Upper lobe of left lung (tissue), 6 donors: Measurements from ENCODE around the gene CAPRIN1. TPM values are rescaled to one million over a fixed set of nuclear protein-coding genes. Genes with fewer than 3 reads are reported as not detected.

Experiments
- ATAC-seq, 2 donors: fragments of 200-7000 bp; cut with Tn5 transposase; one replicate each; pipeline ENCODE4 v1.9.1; 2022; ENCODE audit warnings: mild to moderate bottlenecking in 2 of 2, moderate library complexity in 2 of 2; ENCODE audit not compliant: low FRiP score in 2 of 2
- DNase-seq, 2 donors: peaks; one replicate each; pipeline ENCODE4 v3.0.0-alpha.2; 2019 to 2020
- H3K27ac ChIP-seq, 4 donors: fragments of 200-600 bp; sonication (generic); one replicate each; pipeline ENCODE4 v1.5.1; 2016 to 2019
- H3K27me3 ChIP-seq, 4 donors: fragments of 200-600 bp; sonication (generic); one replicate each; pipeline ENCODE4 v1.5.1; 2017 to 2019
- H3K36me3 ChIP-seq, 4 donors: fragments of 200-600 bp; sonication (generic); one replicate each; pipeline ENCODE4 v1.5.1; 2016 to 2019
- H3K4me1 ChIP-seq, 4 donors: fragments of 200-600 bp; sonication (generic); one replicate each; pipeline ENCODE4 v1.5.1; 2018 to 2019
- H3K4me3 ChIP-seq, 4 donors: fragments of 200-600 bp; sonication (generic); one replicate each; pipeline ENCODE4 v1.5.1; 2017 to 2019; ENCODE audit warnings: mild to moderate bottlenecking in 2 of 4, moderate library complexity in 1 of 4
- H3K9me3 ChIP-seq, 4 donors: fragments of 200-600 bp; sonication (generic); one replicate each; pipeline ENCODE4 v1.5.1; 2018 to 2019
- EP300 ChIP-seq, 4 donors: sonication (generic); formaldehyde crosslinking; IDR thresholded peaks; one replicate each; pipeline ENCODE4 v1.5.1; 2017; ENCODE audit warnings: antibody characterized with exemption in 4 of 4, control low read depth in 2 of 4
- POLR2A ChIP-seq, 4 donors: fragments of 450-650 bp; IDR thresholded peaks; one replicate each; pipeline ENCODE4 v1.5.1; 2016 to 2017; ENCODE audit warnings: antibody characterized with exemption in 4 of 4, mild to moderate bottlenecking in 2 of 4
- POLR2AphosphoS5 ChIP-seq, 2 donors: sonication (generic); formaldehyde crosslinking; IDR thresholded peaks; one replicate each; pipeline ENCODE4 v1.5.1; 2017; ENCODE audit warnings: antibody characterized with exemption in 2 of 2
- WGBS, 2 donors: methylation state at CpG; one replicate each; pipeline ENCODE4 v1.1.5; 2017 to 2018; 5-methylcytosine and 5-hydroxymethylcytosine counted together
- total RNA-seq, 6 donors: library from RNA; depleted of rRNA in 4 of 6; stranded (reverse); fragments of >200 nt in 4 of 6; gene quantifications; one replicate each; pipeline versions ENCODE4 v1.1.0 to v1.2.1, GENCODE V29; 2016 to 2021
- TF ChIP-seq, protein P1 (sequence below), 6 experiments: fragments of 450-650 bp in 4 of 6; fragments of 200-600 bp in 2 of 6; sonication (generic) in 2 of 6; IDR thresholded peaks; one replicate each; pipeline ENCODE4 v1.5.1; 2016 to 2019; ENCODE audit warnings: antibody characterized with exemption in 6 of 6
- donor health status: DM: no; HTN: no; CAD: no; lungs with moderate emphysema.
- donor health status: DM: no; HTN: yes; CAD: no; lungs with severe emphysema.

CAPRIN1 gene
- total RNA-seq, 6 donors from 2014 or later = 144 to 265 (median 153) TPM

DNA sequence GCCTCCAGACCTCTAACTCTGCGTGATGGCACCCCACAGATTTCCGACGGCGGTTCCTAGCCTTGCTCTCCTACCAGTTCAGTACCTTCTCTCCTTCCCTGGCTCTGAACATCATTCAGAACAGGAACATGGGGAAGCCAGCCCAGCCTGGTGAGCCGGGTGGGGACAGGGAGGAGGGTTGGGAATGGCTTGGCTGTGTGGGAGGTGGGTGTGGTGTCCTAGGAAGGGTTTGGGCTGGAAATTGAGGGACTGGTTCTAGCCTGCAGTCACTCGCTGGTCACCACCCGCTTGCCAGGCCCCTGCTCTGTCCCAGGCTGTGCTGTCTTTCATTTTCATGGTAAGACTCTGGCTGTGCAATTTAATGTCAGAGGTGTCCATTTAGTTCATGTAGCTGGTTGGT, 87.8 kb downstream of the CAPRIN1 start:
- H3K36me3 ChIP-seq = peaks cover 37 to 100% (median 96%) of the 10 kb centered on the region in 4 donors
- WGBS, 2 donors = 95 to 98% methylated on average over 7 of the region's 7 CpGs
- TF ChIP-seq POLR2AphosphoS5 (IDR thresholded peaks at IDR 0.05) = no peak
- TF ChIP-seq POLR2A (IDR thresholded peaks at IDR 0.05) = no peak
- TF ChIP-seq, protein P1, sequence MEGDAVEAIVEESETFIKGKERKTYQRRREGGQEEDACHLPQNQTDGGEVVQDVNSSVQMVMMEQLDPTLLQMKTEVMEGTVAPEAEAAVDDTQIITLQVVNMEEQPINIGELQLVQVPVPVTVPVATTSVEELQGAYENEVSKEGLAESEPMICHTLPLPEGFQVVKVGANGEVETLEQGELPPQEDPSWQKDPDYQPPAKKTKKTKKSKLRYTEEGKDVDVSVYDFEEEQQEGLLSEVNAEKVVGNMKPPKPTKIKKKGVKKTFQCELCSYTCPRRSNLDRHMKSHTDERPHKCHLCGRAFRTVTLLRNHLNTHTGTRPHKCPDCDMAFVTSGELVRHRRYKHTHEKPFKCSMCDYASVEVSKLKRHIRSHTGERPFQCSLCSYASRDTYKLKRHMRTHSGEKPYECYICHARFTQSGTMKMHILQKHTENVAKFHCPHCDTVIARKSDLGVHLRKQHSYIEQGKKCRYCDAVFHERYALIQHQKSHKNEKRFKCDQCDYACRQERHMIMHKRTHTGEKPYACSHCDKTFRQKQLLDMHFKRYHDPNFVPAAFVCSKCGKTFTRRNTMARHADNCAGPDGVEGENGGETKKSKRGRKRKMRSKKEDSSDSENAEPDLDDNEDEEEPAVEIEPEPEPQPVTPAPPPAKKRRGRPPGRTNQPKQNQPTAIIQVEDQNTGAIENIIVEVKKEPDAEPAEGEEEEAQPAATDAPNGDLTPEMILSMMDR (IDR thresholded peaks at IDR 0.05) = no peak
- ATAC-seq (no peak), DNase-seq (no peak)
- H3K27ac ChIP-seq = no peak overlapping the region
- no peaks in the 10 kb centered on the region for H3K9me3 ChIP-seq
- no peak overlapping the region for H3K4me3 ChIP-seq
- H3K27me3 ChIP-seq = no peaks in the 10 kb centered on the region
- no peaks in the 10 kb centered on the region for H3K4me1 ChIP-seq

DNA sequence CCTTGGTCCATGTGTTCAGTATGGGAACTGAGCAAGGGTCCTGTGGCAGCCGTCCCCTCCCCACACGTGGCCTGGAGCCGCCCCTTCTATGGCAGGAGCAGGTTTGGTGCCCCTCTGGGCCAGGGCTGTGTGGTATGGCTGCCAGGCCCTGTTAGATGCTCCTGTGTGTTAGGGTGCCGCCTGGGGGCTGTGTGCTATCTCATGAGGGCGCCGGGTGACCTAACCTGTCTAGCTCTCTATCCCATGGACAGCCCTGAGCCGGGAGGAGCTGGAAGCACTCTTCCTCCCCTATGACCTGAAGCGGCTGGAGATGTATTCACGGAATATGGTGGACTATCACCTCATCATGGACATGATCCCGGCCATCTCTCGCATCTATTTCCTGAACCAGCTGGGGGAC, 88.6 kb downstream of the CAPRIN1 start:
- H3K27me3 ChIP-seq = no peaks in the 10 kb centered on the region
- no peak overlapping the region for H3K4me3 ChIP-seq
- WGBS, 2 donors = 80 to 96% methylated on average over 3 to 11 of the region's 11 CpGs
- DNase-seq (no peak), ATAC-seq (peak in 1 of 2 donors; percentile 26)
- no peak for TF ChIP-seq EP300 (IDR thresholded peaks at IDR 0.05)
- TF ChIP-seq, protein P1 (IDR thresholded peaks at IDR 0.05) = no peak
- TF ChIP-seq POLR2AphosphoS5 (IDR thresholded peaks at IDR 0.05) = no peak
- TF ChIP-seq POLR2A (IDR thresholded peaks at IDR 0.05) = no peak
- peaks cover 45 to 100% (median 94%) of the 10 kb centered on the region in 4 donors for H3K36me3 ChIP-seq
- H3K9me3 ChIP-seq = no peaks in the 10 kb centered on the region
- H3K27ac ChIP-seq = no peak overlapping the region
- H3K4me1 ChIP-seq = no peaks in the 10 kb centered on the region

DNA sequence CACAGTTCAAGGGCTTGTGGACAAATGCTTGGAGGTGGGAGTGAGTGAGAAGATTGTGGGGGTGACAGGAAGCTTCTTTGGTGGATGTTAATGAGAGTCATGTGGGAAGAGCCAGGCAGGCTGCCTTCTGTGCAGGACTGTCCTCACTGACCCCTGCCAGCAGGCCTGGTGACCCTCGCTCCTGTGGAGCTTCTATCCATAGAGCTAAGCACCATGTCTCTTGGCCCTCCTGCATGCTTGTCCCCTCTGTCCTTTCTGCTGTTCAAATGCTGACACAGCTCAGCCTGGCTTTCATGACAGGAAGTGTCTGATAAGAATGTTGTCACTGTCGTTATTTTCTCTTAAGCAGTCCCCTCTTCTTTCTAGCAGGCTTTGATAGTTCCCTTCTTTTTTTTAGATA, 91.5 kb downstream of the CAPRIN1 start:
- ATAC-seq (no peak), DNase-seq (no peak)
- Histone ChIP-seq H3K4me1 (no peaks in the 10 kb centered on the region), H3K27ac (no peak overlapping the region), H3K9me3 (no peaks in the 10 kb centered on the region), H3K4me3 (no peak overlapping the region), H3K27me3 (no peaks in the 10 kb centered on the region), H3K36me3 (peaks cover 37 to 100% (median 91%) of the 10 kb centered on the region in 4 donors)
- TF ChIP-seq POLR2AphosphoS5 (IDR thresholded peaks at IDR 0.05) (no peak), EP300 (IDR thresholded peaks at IDR 0.05) (no peak), POLR2A (IDR thresholded peaks at IDR 0.05) (no peak)
- TF ChIP-seq, protein P1 (IDR thresholded peaks at IDR 0.05) = no peak
- 72 to 83% methylated on average over 2 of the region's 2 CpGs for WGBS, 2 donors

DNA sequence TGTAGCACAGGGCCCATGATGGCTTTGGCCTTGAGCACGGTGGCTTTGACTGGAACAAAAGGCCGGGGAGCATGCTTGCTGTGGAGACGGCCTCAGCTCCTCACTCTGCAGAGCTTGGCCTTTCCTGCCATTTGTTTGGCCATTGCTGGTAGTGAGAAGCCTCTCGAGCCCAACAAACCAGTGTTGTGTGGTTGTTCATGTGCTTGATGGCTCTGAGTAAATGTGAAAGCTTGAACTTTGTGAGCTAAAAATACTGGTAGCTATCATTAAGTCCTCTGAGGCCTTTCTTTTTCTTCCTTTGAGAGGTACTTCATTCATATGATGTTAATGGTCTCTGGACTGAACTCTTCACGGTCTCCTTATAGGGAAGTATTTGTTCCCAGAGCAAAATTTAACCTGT, 93.5 kb downstream of the CAPRIN1 start:
- WGBS, 2 donors = 89 to 92% methylated on average over 3 to 5 of the region's 5 CpGs
- H3K36me3 ChIP-seq = peaks cover 37 to 100% (median 83%) of the 10 kb centered on the region in 4 donors
- TF ChIP-seq, protein P1 (IDR thresholded peaks at IDR 0.05) = no peak
- TF ChIP-seq EP300 (IDR thresholded peaks at IDR 0.05) = no peak
- no peak for TF ChIP-seq POLR2A (IDR thresholded peaks at IDR 0.05)
- no peak for TF ChIP-seq POLR2AphosphoS5 (IDR thresholded peaks at IDR 0.05)
- H3K9me3 ChIP-seq = no peaks in the 10 kb centered on the region
- no peak for ATAC-seq
- H3K27ac ChIP-seq = no peak overlapping the region
- no peaks in the 10 kb centered on the region for H3K27me3 ChIP-seq
- no peaks in the 10 kb centered on the region for H3K4me1 ChIP-seq
- no peak overlapping the region for H3K4me3 ChIP-seq
- DNase-seq = no peak

DNA sequence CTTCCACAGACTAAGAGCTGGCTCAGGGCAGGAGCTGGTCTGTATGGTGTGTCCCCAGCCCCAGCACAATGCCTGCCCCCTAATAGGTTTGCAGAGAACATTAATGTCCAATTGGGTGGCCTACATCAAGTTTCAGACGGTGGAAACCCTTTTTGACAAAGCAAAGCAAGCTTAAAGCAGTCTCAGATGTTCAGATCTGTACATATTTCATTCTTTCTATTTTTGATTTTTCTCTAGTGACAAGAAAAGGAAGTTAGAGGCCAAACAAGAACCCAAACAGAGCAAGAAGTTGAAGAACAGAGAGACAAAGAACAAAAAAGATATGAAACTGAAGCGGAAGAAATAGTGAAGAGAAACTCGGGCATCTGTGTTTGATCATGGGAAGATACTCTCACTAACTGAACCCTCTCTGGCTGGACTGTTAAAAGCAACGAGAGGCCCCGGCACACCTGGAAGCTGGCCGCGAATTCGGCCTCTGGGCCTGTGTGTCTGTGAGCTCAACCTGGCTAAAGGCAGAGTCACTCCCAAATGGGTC, 94.4 kb downstream of the CAPRIN1 start:
- H3K27ac ChIP-seq = no peak overlapping the region
- peaks cover 35 to 97% (median 78%) of the 10 kb centered on the region in 4 donors for H3K36me3 ChIP-seq
- TF ChIP-seq, protein P1 (IDR thresholded peaks at IDR 0.05) = no peak
- TF ChIP-seq POLR2A (IDR thresholded peaks at IDR 0.05) (no peak), EP300 (IDR thresholded peaks at IDR 0.05) (no peak), POLR2AphosphoS5 (IDR thresholded peaks at IDR 0.05) (no peak)
- 84 to 86% methylated on average over 8 of the region's 8 CpGs for WGBS, 2 donors
- no peaks in the 10 kb centered on the region for H3K27me3 ChIP-seq
- no peaks in the 10 kb centered on the region for H3K9me3 ChIP-seq
- DNase-seq (no peak), ATAC-seq (no peak)
- H3K4me3 ChIP-seq = no peak overlapping the region
- no peaks in the 10 kb centered on the region for H3K4me1 ChIP-seq
